ENCODE results near the gene NSMCE4A.
"Not testable (repeated sequence)": the region's sequence is repeated elsewhere in the genome, so short reads cannot be mapped to it uniquely, and the experiment has no call there.

NSMCE4A gene

DNA sequence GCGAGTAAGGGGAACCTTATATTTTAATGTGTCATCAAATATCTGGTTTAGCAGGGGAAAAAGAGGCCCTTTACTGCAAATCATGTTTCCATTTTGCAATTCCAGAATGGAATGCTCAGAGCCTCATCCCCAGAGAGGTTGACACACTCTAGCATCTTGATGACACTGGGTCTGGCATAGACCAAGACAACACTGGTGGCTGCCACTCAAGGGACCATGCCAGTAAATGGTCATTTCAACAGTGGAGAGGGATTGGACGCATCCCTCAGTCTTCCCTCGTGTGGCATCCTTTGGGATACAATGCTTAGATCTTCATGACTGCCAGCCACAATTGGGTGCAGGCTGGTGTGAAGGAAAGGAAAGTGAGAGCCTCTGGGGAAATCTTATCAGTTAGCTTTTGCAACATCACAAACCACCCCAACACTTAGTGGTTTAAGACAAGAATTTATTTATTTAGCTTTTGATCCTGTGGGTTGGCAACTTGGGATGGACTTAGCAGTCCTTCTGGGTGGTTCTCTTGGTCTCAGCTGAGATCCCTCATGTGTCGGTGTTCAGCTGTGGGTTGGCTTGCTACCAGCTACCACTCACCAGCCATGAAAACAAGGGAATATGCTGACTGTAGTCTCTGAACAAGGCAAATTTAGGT, 35.5 kb upstream of the NSMCE4A start:
- no peak for DNase-seq (ENCODE audit: low spot score)
- in situ Hi-C loops (cut with MboI; ENCODE audit: low pct_unique_long_range_greater_than_20kb, low sequenced_read_pairs, unreplicated experiment): no loop called here
- TF ChIP-seq, protein P1, sequence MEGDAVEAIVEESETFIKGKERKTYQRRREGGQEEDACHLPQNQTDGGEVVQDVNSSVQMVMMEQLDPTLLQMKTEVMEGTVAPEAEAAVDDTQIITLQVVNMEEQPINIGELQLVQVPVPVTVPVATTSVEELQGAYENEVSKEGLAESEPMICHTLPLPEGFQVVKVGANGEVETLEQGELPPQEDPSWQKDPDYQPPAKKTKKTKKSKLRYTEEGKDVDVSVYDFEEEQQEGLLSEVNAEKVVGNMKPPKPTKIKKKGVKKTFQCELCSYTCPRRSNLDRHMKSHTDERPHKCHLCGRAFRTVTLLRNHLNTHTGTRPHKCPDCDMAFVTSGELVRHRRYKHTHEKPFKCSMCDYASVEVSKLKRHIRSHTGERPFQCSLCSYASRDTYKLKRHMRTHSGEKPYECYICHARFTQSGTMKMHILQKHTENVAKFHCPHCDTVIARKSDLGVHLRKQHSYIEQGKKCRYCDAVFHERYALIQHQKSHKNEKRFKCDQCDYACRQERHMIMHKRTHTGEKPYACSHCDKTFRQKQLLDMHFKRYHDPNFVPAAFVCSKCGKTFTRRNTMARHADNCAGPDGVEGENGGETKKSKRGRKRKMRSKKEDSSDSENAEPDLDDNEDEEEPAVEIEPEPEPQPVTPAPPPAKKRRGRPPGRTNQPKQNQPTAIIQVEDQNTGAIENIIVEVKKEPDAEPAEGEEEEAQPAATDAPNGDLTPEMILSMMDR (IDR thresholded peaks at IDR 0.05; ENCODE audit: extremely low read depth, insufficient read depth, missing control alignments): no peak

DNA sequence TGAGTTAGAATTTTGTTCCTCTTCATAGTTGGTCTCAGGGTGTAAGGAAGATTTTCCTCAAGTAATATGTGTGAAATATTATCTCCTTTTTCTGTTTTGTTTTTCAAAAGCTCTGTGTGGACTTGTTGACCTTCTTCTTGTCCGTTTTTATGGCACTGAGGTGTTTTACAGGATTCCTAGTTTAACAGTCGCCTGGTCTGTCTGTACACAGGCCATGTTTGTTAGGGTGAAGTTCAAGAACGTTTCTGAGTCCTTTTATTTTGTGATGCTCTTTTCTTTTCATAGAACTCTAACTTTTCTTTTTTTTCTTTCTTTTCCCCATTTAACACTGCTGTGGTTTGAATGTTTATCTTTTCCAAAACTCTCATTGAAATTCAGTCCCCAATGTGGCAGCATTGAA, 32.4 kb upstream of the NSMCE4A start:
- DNase-seq (ENCODE audit: low spot score): no peak
- TF ChIP-seq, protein P1 (IDR thresholded peaks at IDR 0.05; ENCODE audit: extremely low read depth, insufficient read depth, missing control alignments): no peak
- in situ Hi-C loops (cut with MboI; ENCODE audit: low pct_unique_long_range_greater_than_20kb, low sequenced_read_pairs, unreplicated experiment): no loop called here

DNA sequence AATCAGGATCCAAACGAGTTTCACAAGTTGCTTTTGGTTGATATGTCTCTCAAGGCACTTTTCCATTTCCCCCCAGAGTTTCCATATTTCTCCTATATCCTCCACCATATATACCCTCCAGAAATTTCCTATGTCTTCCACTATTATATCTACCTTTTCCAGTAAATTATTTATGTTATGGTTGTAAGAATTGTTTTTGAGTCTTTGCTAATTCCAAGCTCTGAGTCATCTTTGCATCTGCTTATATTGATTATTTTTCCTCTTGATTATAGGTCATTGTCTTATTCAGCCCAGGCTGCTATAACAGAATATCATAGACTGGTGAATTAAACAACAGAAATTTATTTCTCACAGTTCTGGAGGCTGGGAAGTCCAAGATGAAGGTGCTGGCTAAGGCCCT, 26.7 kb upstream of the NSMCE4A start:
- TF ChIP-seq, protein P1 (IDR thresholded peaks at IDR 0.05; ENCODE audit: extremely low read depth, insufficient read depth, missing control alignments): no peak
- no peak for DNase-seq (ENCODE audit: low spot score)
- in situ Hi-C loops (cut with MboI; ENCODE audit: low pct_unique_long_range_greater_than_20kb, low sequenced_read_pairs, unreplicated experiment): no loop called here

DNA sequence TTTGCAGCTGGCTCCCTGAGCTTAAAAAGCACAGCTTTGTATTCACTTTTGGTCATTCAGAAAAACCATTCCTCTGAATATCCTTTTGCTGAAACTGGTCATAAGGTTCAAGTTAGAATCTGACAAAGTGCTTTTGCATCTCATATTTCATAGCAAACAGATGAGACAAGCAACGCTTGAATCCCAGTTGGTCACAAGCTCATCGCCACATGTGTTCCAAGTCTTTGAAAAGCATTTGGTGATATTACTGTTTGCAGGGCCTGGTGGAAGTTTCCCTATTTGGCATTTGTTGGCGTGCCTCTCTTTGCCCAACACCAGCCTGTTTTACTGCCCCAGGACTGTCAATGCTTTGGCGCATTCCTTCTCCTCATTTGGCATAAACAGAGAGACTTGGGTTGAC, 24.3 kb upstream of the NSMCE4A start:
- DNase-seq (ENCODE audit: low spot score): no peak
- TF ChIP-seq, protein P1 (IDR thresholded peaks at IDR 0.05; ENCODE audit: extremely low read depth, insufficient read depth, missing control alignments): no peak
- in situ Hi-C loops (cut with MboI; ENCODE audit: low pct_unique_long_range_greater_than_20kb, low sequenced_read_pairs, unreplicated experiment): no loop called here

DNA sequence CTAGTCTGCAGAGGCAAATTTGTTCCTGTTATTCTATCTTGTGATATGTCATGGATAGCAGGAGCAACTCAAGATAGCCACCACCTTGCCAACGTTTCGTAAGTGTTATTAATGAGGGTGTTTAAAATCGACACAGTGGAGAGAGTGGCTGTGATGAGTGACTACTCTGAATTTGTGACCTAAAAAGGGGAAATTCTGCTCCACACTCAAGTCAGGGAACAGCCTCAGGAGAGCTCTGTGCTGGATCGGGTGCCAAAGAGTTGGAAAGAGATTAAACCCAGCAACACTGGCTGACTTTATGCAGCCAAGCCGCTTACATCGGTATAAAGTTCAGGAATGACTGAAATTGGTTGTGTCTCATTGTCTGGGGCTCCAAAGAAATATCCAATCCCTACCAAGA, 23.4 kb upstream of the NSMCE4A start:
- in situ Hi-C loops (cut with MboI; ENCODE audit: low pct_unique_long_range_greater_than_20kb, low sequenced_read_pairs, unreplicated experiment): no loop called here
- DNase-seq (ENCODE audit: low spot score): no peak
- TF ChIP-seq, protein P1 (IDR thresholded peaks at IDR 0.05; ENCODE audit: extremely low read depth, insufficient read depth, missing control alignments): no peak

DNA sequence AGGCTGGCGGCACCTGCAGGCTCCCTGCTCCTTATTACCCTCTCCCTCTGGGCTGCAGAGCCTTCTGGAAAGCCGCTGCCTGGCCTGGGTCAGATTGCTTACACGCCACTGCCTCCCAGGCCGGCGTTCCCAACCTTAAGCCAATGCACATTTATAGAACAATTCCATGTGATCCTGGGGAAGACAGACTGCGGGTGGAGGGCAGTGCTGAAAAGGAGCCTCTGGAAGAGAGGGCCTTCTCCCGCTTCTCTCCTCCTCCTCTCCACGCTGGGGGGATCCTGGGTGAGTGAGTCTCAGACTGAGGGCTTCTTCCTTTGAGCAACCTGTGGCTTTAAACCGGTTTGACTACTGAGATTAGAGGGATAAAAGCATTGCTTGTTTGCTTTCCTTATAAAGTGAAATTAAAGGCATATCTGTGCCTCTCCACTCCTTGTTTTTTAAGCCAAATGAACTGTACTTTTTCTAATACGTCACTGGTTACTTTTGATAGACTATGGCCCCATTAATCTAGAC, 19.5 kb upstream of the NSMCE4A start:
- TF ChIP-seq, protein P1 (IDR thresholded peaks at IDR 0.05; ENCODE audit: extremely low read depth, insufficient read depth, missing control alignments): no peak
- no peak for DNase-seq (ENCODE audit: low spot score)
- in situ Hi-C loops (cut with MboI; ENCODE audit: low pct_unique_long_range_greater_than_20kb, low sequenced_read_pairs, unreplicated experiment): no loop called here

DNA sequence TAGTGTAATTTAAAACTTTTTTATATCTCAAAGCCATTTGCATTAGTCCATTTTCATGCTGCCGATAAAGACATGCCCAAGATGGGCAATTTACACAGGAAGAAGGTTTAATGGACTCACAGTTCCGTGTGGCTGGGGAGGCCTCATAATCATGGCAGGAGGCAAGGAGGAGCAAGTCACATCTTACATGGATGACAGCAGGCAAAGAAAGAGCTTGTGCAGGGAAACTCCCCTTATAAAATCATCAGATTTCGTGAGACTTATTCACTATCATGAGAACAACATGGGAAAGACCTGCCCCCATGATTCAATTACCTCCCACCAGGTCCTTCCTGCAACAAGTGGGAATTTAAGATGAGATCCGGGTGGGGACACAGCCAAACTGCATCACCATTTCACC, 16.7 kb upstream of the NSMCE4A start:
- in situ Hi-C loops (cut with MboI; ENCODE audit: low pct_unique_long_range_greater_than_20kb, low sequenced_read_pairs, unreplicated experiment): not testable (repeated sequence)

More for the DNA sequence above, 16.7 kb upstream of the NSMCE4A start:
- DNase-seq (ENCODE audit: low spot score): not testable (repeated sequence)

Data from GM13977 (cell line).